Measurements from ENCODE around the gene STX8.

STX8 gene

GRCh38 chr17:9224485-9224884 lies 351.1 kb downstream of the STX8 start:
- Histone ChIP-seq H3K9ac (ENCODE audit: low read depth, low read length) (no peak overlapping the region), H2AFZ (ENCODE audit: low read depth, low read length) (no peak overlapping the region), H3K27me3 (ENCODE audit: insufficient read depth, low read length, poor library complexity) (no peaks in the 10 kb centered on the region), H3K4me3 (ENCODE audit: low read depth in 1 of 2, low read length in 2 of 2) (no peak overlapping the region), H3K9me3 (ENCODE audit: insufficient read depth, low read length, severe bottlenecking) (no peaks in the 10 kb centered on the region), H3K27ac (ENCODE audit: low read length) (no peak overlapping the region), H4K20me1 (ENCODE audit: insufficient read depth, low read length) (no peaks in the 10 kb centered on the region; the same call in 1 of the 2 replicates), H3K4me1 (ENCODE audit: insufficient read depth, low read length) (no peaks in the 10 kb centered on the region), H3K36me3 (ENCODE audit: insufficient read depth, low read length) (no peaks in the 10 kb centered on the region; the same call in 1 of the 2 replicates), H3K4me2 (ENCODE audit: insufficient read depth, low read length) (no peak overlapping the region), H3K79me2 (ENCODE audit: insufficient read depth, low read length) (no peaks in the 10 kb centered on the region)
- ATAC-seq (ENCODE audit: insufficient read depth, low read depth) (no peak), DNase-seq (no peak)
- no peak for TF ChIP-seq EZH2 (IDR thresholded peaks at IDR 0.05; ENCODE audit: borderline replicate concordance, low read depth, low read length, severe bottlenecking)
- no peak for TF ChIP-seq CTCF (IDR thresholded peaks at IDR 0.05; ENCODE audit: borderline replicate concordance, extremely low read depth, low read length, poor library complexity, severe bottlenecking)

- no peaks in the 10 kb centered on the region for H3K9me3 ChIP-seq (ENCODE audit: insufficient read depth, low read length, severe bottlenecking)
- no peaks in the 10 kb centered on the region for H3K4me1 ChIP-seq (ENCODE audit: insufficient read depth, low read length)
- no peak for TF ChIP-seq CTCF (IDR thresholded peaks at IDR 0.05; ENCODE audit: borderline replicate concordance, extremely low read depth, low read length, poor library complexity, severe bottlenecking)
- no peak for TF ChIP-seq EZH2 (IDR thresholded peaks at IDR 0.05; ENCODE audit: borderline replicate concordance, low read depth, low read length, severe bottlenecking)
- no peaks in the 10 kb centered on the region for H3K27me3 ChIP-seq (ENCODE audit: insufficient read depth, low read length, poor library complexity)
- H3K4me3 ChIP-seq (ENCODE audit: low read depth in 1 of 2, low read length in 2 of 2), result no peak overlapping the region
- no peak overlapping the region for H2AFZ ChIP-seq (ENCODE audit: low read depth, low read length)
- H3K9ac ChIP-seq (ENCODE audit: low read depth, low read length), result no peak overlapping the region
- H3K27ac ChIP-seq (ENCODE audit: low read length), result no peak overlapping the region
- H3K79me2 ChIP-seq (ENCODE audit: insufficient read depth, low read length), result no peaks in the 10 kb centered on the region
- H3K36me3 ChIP-seq (ENCODE audit: insufficient read depth, low read length), result no peaks in the 10 kb centered on the region; the same call in 1 of the 2 replicates
- no peak overlapping the region for H3K4me2 ChIP-seq (ENCODE audit: insufficient read depth, low read length)
- no peak for ATAC-seq (ENCODE audit: insufficient read depth, low read depth)
- DNase-seq, result no peak
- no peaks in the 10 kb centered on the region; the same call in none of the 2 replicates for H4K20me1 ChIP-seq (ENCODE audit: insufficient read depth, low read length)
Observed at GRCh38 chr17:9223531-9223930, 352.1 kb downstream of the STX8 start.

GRCh38 chr17:9221922-9222180 lies 353.8 kb downstream of the STX8 start:
- H3K27me3 ChIP-seq (ENCODE audit: insufficient read depth, low read length, poor library complexity), result no peaks in the 10 kb centered on the region
- no peaks in the 10 kb centered on the region; the same call in none of the 2 replicates for H4K20me1 ChIP-seq (ENCODE audit: insufficient read depth, low read length)
- H3K27ac ChIP-seq (ENCODE audit: low read length), result no peak overlapping the region
- no peak for TF ChIP-seq CTCF (IDR thresholded peaks at IDR 0.05; ENCODE audit: borderline replicate concordance, extremely low read depth, low read length, poor library complexity, severe bottlenecking)
- no peak for TF ChIP-seq EZH2 (IDR thresholded peaks at IDR 0.05; ENCODE audit: borderline replicate concordance, low read depth, low read length, severe bottlenecking)
- H3K4me2 ChIP-seq (ENCODE audit: insufficient read depth, low read length), result no peak overlapping the region
- DNase-seq (no peak), ATAC-seq (ENCODE audit: insufficient read depth, low read depth) (no peak)
- H3K4me1 ChIP-seq (ENCODE audit: insufficient read depth, low read length), result no peaks in the 10 kb centered on the region
- no peaks in the 10 kb centered on the region for H3K36me3 ChIP-seq (ENCODE audit: insufficient read depth, low read length)
- H3K4me3 ChIP-seq (ENCODE audit: low read depth in 1 of 2, low read length in 2 of 2), result no peak overlapping the region
- H3K9ac ChIP-seq (ENCODE audit: low read depth, low read length), result no peak overlapping the region
- no peak overlapping the region for H2AFZ ChIP-seq (ENCODE audit: low read depth, low read length)
- H3K79me2 ChIP-seq (ENCODE audit: insufficient read depth, low read length), result no peaks in the 10 kb centered on the region
- no peaks in the 10 kb centered on the region for H3K9me3 ChIP-seq (ENCODE audit: insufficient read depth, low read length, severe bottlenecking)

All from DND-41 (cell line).